GM18499 (cell line): ENCODE data around the gene RASD1.

Experiments used
- ATAC-seq: cut with Tn5 transposase; IDR thresholded peaks from one replicate; pipeline ENCODE4 v1.9.1; 2021; ENCODE audit warnings: moderate number of reproducible peaks; ENCODE audit not compliant: insufficient read depth, unreplicated experiment

RASD1 gene, protein sequence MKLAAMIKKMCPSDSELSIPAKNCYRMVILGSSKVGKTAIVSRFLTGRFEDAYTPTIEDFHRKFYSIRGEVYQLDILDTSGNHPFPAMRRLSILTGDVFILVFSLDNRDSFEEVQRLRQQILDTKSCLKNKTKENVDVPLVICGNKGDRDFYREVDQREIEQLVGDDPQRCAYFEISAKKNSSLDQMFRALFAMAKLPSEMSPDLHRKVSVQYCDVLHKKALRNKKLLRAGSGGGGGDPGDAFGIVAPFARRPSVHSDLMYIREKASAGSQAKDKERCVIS

DNA sequence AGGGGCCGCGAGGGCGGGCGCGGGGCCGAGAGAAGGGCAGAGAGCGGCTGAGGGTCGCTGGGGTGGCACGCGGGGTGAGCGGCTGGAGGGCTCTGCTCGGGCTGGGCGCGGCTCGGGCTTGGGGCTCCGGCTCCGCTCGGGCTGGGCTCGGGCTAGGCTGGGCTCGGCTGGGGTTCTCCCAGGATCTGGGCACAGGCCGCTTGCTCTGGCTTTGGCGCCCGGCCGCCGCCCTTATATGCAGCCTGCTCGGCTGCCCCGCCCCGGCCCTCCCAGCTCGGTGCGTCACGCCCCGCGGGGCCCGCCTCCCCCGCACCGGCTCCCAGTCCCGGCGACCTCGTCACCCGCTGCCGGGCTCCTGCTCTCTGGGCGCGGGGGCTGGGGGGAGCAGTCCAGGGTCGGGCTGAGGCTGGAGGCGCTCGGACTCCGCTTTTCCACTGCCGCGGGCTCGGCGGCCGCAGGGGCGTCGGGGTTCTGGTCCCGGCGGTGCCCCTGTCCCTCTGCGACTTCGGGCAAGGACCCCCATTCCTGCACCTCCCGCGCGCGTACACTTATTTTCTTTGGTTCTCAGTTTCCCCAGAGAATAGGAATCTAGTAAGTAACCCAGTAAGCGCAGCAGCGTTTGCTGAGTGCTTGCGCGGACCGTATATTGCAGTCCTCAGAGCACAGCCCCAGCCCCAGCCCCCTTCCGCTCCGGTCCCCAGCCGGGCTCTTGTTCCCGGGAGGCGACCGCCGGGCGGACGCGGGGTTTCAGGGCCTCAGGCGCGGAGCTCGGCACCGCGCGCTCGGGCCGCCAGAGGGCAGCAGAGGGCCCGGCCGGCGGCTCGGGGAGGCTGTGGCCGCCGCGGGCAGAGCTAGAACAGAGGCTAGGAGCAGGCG lies at the start of gene RASD1:
Gene RASD1 (minus strand): TSS at position 207 of the 876 bp plus-strand sequence. CDS start 214 bp downstream, outside the sequence.
- ATAC-seq = no peak

DNA sequence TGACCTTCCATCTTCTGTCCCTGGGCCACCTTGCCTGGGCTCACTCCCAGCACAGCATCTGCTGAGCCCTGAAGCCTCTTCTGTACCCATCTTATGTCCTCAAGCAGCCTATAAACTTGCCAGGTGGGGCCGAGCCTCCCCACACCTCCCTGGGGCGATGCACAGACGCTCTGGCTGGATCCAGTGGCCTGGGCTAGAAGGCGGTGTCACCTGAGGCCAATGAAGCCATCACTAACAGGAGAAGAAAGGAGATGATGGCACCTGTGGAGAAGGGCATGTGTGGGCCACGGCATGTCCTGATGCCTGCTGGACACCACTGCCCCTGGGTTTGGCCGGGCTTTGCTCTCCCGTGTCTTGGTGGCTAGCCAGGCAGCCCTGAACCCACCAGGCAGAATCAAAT lies 49.8 kb upstream of the RASD1 start:
- no peak for ATAC-seq

DNA sequence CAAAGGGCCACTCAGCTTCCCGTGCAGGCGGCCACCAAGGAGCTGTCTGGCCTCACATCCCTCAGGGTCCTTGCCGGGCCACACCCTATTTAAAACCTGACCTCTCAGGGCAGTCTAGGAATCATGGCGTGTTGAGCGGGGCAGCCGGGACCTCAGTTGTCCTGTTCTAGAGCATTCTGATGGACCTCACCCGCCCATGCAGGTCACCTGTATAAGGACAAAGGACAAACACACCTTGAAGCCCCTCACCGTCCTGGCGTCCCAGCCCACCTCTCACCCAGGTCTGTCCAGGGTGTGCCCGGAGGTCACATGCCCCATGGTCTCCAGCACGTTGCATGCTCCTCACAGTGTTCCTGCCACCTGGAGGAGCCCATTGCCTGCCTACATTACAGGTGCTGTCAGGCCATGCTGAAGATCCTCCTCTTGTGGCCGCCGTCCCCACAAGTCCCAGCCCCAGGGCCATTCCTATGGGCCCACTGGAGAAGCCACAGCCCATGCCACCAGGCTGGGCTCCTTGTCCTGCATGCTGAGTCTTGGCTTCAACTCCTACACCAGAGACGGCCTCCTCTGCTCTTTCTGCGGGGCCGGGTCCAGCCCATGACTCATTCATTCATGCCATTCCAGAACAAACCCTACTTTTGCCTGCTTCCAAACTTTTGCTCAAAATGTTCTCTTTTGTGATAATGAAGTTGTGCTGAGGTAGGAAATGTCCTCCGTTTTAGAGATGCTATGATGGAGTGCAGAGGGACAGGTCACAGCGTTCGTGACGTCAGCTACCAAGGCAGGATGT lies 49.0 kb upstream of the RASD1 start:
- no peak for ATAC-seq

DNA sequence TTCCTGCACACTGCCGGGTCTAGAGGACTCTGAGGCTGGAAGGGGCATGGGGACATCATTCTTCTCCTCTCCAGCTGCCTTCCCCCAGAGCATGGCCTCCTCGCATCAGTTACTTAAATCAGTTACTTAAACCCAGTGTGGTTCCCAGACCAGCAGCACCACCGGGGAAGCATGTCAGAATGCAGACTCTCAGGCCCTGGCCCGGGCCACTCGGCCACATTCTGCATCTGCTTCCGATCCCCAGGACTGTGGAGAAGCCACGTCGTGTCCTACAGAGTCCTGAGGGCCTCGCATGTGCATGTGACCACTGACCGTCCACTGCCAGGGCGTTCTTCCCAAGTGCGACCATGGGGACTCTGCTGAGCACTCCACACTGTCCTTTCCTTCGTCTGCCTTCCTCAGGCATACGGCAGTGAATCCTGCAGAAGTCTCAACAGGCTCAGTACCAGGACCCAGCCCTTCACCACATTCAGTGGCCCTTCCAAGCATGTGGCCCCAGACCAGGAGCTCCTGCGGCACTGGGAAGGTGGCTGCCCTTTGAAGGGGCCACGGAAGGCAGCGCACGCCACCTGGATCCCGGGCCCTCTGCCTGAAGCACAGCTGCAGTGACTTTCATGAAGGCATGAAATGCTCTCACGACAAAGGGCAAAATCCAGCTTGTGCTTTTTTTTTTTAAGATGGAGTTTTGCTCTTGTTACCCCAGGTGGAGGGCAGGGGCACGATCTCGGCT lies 46.9 kb upstream of the RASD1 start:
- ATAC-seq = no peak

DNA sequence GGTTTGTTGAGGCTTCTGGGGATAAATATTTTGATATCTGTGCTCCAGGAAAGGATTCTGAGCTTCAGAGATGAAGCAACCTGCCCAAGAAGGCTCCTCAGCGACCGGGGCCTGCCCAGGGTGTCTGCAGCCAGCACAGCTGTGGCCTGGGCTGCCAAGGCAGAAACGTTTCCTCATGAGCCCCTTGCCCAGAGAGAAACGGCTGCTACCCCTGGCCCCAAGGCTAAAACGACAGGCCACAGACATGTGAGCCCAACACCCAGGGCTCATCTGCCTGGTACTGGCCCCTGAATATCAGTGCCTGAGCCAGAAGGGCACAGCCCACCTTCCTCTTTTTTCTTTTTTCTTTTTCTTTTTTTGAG lies 45.4 kb upstream of the RASD1 start:
- ATAC-seq = no peak

DNA sequence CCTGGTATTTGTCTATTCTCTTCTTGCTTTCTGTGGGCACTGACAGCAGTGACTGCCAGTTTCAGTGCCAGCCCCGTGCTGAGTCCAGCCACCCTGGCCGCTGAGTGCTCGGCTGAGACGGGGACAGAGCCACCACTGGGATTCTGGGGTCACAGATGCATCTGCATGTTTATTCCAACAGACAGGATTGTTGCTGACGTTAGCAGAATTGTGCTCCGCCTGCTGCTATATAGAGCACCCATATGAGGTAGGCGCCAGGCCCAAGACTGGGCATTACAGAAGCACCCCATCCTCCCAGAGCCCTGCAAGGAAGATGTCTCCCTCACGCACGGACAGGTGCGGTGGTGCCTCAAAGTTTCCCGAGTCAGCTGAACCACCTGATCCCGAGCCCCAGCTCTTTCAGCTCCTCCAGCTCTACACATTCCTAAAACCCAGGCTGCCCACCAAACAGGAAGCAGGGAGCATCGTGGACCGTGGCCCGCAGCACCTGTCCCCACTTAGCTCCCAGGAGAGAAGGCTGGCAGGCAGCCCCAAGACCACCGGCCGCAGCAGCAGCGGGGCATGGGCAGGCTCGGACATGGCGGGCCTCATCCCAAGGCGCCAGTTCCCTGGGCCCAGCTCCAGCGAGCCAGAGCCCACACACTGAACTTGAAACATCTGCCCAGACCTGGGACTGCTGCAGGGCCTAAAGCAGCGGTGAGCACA lies 44.9 kb upstream of the RASD1 start:
- no peak for ATAC-seq

DNA sequence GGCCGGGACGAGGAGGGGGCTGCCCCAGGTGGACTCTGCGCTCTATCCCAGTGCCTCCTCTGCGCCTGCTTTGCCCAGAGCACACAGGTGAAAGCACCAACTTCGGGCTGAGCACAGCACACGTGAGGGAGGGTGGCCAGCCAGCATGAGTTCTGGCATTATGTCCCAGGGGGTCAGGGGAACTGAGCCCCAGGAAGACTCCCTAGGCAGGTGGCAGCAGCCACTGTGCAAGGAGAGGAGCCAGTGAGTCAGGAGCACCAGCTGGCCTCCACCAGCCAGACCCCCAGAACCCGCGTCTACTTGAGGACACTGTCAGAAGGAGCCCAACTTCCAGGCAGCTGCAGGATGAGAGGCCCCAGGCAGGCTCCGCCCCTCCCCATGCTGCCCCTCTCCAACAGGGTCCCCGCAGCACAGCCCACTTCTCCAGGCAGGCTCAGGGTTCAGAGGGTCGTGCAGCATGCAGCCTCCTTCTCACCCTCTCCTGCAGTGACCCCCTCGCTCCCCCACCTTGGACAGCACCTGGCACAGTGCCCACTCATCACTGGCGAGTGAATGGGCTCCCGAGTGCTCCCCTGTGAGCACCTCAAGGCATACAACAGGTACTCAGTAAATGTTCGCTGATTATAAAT lies 44.2 kb upstream of the RASD1 start:
- no peak for ATAC-seq

DNA sequence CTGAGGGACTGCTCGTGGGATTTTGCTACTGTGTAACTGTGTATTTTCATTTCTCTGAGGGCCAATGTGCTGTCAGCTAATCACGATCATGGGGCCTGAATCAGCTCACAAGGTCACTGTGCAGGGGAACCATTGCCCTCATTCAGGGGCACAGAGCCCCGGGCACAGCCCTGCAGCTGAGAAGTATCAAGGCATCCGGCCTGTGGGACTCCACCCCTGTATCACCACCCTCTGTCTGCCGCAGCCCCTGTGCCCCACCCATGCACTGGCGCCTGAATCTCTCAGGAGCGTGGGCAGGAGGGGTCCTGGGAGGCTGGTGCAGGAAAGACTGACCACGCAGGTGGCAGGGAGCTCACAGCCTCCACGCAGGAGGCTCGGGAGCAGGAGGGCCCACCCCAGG lies 43.4 kb upstream of the RASD1 start:
- no peak for ATAC-seq

DNA sequence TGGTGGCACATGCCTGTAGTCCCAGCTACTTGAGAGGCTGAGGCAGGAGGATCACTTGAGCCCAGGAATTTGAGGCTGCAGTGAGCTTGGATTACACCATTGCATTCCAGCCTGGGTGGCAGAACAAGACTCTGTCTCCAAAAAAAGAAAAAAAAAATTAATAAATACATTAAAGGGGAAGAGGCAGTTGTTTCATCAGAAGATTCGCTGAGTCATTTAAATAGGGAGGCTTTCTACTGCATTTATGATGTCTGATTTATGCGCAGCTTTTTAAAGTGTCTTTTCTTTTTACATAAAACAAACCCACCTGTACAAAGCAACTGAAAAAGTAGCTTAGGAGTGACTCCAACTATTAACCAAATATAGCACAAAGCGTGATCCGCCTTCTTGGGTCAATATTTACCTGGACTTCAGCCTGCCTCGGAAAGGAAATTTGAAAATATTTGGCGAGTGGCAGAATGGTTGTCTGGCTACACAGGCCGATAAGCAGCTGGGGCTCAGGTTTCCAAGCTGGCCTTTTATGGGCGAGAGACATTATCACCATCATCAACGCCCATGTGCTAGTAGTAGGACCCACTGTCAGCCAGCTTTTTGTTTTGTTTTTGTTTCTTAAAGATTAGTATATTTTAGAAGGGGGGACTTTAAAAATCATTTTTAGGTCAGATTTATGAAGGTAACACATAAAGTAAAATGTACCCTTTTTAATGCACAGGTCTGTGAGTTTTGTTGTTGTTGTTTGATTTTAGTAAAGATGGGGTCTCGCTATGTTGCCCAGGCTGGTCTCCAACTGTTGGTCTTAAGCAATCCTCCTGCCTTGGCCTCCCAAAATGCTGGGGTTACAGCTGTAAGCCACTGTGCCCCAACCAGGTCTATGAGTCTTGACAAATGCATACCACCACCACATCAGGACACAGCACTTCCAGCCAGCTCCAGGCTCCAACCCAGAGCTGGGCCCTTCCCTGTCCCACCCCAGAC lies 42.5 kb upstream of the RASD1 start:
- ATAC-seq = no peak

DNA sequence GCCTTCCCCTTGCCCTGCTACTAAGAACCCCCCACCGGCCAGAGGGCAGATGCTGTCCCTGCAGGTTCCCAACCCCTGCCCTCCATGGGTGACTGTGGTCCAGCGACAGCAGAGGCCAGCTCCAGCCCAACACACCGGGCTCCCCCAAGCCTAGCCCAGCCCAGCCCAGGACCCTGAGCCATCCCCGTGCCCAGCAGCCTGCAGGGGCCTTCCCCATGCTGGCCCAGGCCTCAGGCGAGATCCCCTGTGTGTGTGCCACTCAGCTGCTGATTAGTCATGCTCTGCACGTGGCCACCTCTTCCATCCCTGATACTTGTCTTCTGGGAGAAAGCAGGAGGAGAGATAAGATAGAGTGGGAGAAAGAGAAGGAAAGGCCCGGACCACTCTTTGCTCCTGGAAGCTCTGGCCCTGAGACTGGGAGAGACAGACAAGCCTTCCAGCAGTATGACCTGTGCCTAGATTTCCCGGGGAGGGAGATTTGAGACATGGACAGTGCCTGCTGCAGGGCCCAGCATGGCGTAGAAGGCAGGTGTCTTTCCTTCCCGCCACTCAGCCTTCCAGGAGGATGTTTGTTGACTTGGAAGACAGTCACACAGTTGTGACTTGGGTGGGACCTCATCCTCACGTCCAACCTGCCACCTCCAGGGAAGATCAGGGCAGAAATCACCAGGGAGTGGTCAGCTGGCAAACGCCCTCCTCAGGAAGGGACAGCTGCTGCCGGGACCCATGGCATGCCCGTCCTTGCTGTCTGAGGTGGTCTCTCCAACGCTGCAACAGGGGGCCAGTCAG lies 41.3 kb upstream of the RASD1 start:
- no peak for ATAC-seq

DNA sequence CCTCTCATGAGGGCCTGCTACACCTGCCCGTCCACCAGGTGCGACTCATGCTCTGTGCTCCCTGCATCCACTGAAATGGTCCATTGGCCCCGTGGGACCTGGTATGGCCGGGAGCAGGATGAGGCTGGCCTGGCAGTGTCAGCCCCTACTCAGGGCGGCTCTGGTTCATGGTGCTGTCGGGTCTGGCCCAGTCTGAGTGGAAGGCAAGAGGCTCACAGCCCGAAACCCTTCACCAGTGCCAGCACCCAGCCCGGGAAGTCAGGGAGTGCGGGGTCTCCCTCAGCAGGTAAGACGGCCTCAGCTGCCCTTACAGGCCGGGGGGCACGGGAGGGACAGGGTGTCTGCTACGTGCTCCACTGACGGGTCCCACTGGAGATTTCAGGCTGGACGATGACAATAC lies 40.5 kb upstream of the RASD1 start:
- no peak for ATAC-seq

DNA sequence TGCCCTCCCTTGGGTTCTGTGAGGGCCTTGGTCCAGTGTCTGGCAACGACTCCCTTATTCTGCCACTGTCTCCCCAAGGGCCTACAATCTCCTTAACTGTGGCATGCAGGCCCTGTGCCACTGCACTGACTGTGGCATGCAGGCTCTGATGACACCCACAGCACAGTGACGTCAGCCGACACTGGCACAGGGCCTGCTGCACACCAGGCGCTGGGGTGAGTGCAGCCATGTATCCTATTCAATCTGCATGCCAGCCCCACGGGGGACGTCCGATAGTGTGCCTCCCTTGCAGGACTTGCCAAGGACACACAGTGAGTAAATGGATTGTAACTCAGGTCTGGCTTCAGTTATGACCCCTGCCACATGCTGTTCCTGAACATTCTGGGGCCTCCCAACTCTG lies 39.8 kb upstream of the RASD1 start:
- ATAC-seq = no peak

DNA sequence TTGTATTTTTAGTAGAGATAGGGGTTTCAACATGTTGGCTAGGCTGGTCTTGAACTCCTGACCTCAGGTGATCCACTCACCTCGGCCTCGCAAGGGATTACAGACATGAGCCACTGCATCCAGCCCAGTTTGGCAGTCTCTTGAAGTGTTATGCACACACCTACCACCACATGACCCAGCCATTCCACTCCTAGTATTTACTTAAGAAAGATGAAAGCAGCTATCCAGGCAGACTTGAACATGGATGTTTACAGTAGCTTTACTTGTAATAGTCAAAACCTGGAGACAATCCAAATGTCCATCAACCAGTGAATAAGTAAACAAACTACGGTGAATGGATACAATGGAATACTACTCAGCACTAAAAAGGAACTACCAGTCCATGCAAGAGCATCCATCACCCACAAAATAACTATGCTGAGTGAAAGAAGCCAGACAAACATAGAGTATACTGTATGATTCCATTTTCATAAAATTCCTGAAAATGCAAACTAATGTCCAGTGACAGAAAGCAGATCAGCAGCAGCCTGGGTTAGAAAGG lies 37.8 kb upstream of the RASD1 start:
- ATAC-seq = no peak

DNA sequence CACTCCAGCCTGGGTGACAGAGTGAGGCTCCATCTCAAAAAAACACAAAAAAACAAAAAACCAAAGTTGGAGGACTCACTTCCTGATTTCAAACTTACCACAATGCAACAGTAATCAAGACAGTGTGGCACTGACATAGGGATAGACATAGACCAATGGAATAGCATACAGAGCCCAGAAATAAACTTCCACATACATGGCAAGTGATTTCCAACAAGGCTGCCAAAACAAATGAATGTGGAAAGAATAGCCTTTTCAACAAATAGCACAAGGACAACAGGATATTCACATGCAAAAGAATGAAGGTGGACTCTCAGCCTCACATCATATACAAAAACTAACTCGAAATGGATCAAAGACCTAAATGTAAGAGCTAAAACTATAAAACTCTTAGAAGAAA lies 36.8 kb upstream of the RASD1 start:
- ATAC-seq = no peak

DNA sequence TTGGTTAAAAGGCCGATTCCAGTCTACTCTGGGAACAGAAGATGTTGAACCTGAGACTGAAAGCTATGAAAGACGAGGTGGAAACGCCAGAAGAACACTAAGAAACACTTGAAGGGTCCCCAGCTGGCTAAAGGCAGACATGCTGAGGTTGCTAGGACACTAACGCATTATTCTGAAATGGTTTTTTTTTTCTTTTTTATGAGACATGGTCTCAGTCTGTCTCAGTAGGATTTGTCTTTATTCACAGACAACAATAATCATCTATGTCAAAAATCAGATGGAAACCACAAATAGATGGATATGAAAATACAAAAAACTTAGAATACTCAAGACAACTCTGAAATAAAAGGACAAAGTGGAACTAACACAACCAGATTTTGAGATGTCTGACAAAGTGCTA lies 35.0 kb upstream of the RASD1 start:
- no peak for ATAC-seq

DNA sequence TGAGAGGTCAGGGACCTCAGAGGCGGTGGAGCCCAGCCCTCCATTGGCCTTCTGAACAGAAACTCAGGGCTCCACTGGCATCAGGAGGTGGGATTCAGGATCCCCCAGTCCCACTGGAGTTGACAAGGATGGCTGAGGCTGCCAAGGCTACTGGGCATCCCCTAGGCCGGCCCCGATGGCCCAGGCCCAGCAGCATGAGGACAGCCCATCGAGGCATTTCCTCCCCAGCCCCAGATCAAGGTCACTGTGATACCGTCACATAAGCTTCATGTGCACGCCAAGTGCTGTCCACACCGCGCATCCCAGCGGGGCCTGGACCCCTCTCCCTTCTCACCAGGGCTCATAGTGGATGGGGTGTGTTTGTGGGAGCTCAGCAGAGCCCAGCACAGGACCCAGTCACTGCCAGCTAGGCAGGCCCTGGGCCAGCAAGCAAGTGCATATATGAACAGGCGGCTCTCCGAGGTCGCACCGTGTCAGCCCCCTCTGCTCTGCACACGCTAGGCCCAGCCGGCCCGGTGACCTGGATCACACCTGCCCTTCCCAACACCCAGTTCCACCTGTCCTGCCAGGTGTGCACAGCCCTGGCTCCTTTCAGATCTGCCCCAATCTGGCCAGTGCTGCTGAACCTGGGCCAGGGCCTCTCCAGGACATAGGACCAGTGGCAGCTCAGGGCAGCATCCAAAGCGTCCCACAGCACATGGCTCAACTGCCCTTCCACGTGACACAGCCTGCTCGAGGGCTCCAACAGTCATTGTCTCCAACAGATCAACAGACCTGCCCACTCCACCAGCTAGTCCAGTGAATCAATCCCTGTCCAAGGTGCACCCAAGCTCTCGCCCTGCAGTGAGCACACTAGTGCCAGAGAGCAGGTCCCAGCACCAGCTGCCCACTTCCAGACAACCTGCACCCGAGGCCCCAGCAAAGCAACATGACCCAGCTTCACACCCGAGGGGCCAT lies 32.8 kb upstream of the RASD1 start:
- ATAC-seq = no peak
